Mesothelial cell of epicardium (in vitro differentiated cells): Measurements from ENCODE around the gene TNIP2. TPM values are rescaled to one million over a fixed set of nuclear protein-coding genes. Genes with fewer than 3 reads are reported as not detected.

Source experiments
- DNase-seq, 2 experiments: peaks; one replicate each; pipeline ENCODE4 v3.0.0; 2021; ENCODE audit warnings: low spot score in 2 of 2; ENCODE audit not compliant: unreplicated experiment in 2 of 2
- H3K27ac Mint-ChIP-seq: 2 replicates; pipeline ENCODE4 v1.8.0; 2021; ENCODE audit warnings: mixed read lengths
- H3K27me3 Mint-ChIP-seq: 2 replicates; pipeline ENCODE4 v1.8.0; 2021; ENCODE audit warnings: low read depth, mixed read lengths
- H3K36me3 Mint-ChIP-seq: 2 replicates; pipeline ENCODE4 v1.8.0; 2021; ENCODE audit warnings: mixed read lengths
- H3K4me1 Mint-ChIP-seq: 2 replicates; pipeline ENCODE4 v1.8.0; 2021; ENCODE audit warnings: mixed read lengths
- H3K4me3 Mint-ChIP-seq: 2 replicates; pipeline ENCODE4 v1.8.0; 2021; ENCODE audit warnings: mild to moderate bottlenecking, moderate library complexity, mixed read lengths
- H3K9me3 Mint-ChIP-seq: 2 replicates; pipeline ENCODE4 v1.8.0; 2021; ENCODE audit warnings: mixed read lengths
- CTCF ChIP-seq: fragments of 200-600 bp; sonication (generic); IDR thresholded peaks from one replicate; pipeline ENCODE4 v1.5.0; 2021; ENCODE audit warnings: antibody characterized with exemption; ENCODE audit not compliant: unreplicated experiment
- total RNA-seq: library from RNA; stranded (reverse); gene quantifications from 3 replicates; pipeline ENCODE4 v1.2.1, GENCODE V29; 2021

Gene TNIP2
- total RNA-seq, 1 donor from 2014 or later = 25.0 TPM

- DNase-seq = no peak
- no peak overlapping the region for H3K27ac Mint-ChIP-seq
Observed at GRCh38 chr4:2723751-2724150, 32.4 kb downstream of the TNIP2 start.

GRCh38 chr4:2722033-2722432 is 34.1 kb downstream of the TNIP2 start:
- H3K36me3 Mint-ChIP-seq = peaks cover 29% of the 10 kb centered on the region
- no peak for TF ChIP-seq CTCF
- H3K27ac Mint-ChIP-seq = no peak overlapping the region
- H3K9me3 Mint-ChIP-seq = no peaks in the 10 kb centered on the region
- H3K4me1 Mint-ChIP-seq = no peaks in the 10 kb centered on the region
- DNase-seq = no peak
- no peak overlapping the region for H3K4me3 Mint-ChIP-seq
- no peaks in the 10 kb centered on the region for H3K27me3 Mint-ChIP-seq

More at GRCh38 chr4:2723751-2724150, 32.4 kb downstream of the TNIP2 start:
- no peak for TF ChIP-seq CTCF
- Mint-ChIP-seq H3K4me1 (no peaks in the 10 kb centered on the region), H3K36me3 (peaks cover 24% of the 10 kb centered on the region), H3K27me3 (no peaks in the 10 kb centered on the region), H3K4me3 (no peak overlapping the region), H3K9me3 (no peaks in the 10 kb centered on the region)

- DNase-seq = no peak
- Mint-ChIP-seq H3K27ac (no peak overlapping the region), H3K9me3 (no peaks in the 10 kb centered on the region), H3K27me3 (no peaks in the 10 kb centered on the region), H3K4me1 (no peaks in the 10 kb centered on the region), H3K36me3 (peaks cover 29% of the 10 kb centered on the region), H3K4me3 (no peak overlapping the region)
- no peak for TF ChIP-seq CTCF
Observed at GRCh38 chr4:2721586-2721985, 34.5 kb downstream of the TNIP2 start.

- Mint-ChIP-seq H3K27ac (no peak overlapping the region), H3K4me3 (no peak overlapping the region), H3K4me1 (peaks cover 5% of the 10 kb centered on the region), H3K36me3 (peaks cover 40% of the 10 kb centered on the region), H3K27me3 (no peaks in the 10 kb centered on the region), H3K9me3 (peaks cover 4% of the 10 kb centered on the region)
- DNase-seq = no peak
- TF ChIP-seq CTCF = no peak
Observed at GRCh38 chr4:2716236-2716635, 39.9 kb downstream of the TNIP2 start.

GRCh38 chr4:2715426-2715825 is 40.7 kb downstream of the TNIP2 start:
- H3K36me3 Mint-ChIP-seq = peaks cover 40% of the 10 kb centered on the region
- no peaks in the 10 kb centered on the region for H3K27me3 Mint-ChIP-seq
- H3K4me3 Mint-ChIP-seq = no peak overlapping the region
- H3K9me3 Mint-ChIP-seq = peaks cover 4% of the 10 kb centered on the region
- peaks cover 5% of the 10 kb centered on the region for H3K4me1 Mint-ChIP-seq
- H3K27ac Mint-ChIP-seq = no peak overlapping the region
- no peak for DNase-seq
- TF ChIP-seq CTCF = no peak

- Mint-ChIP-seq H3K36me3 (peaks cover 38% of the 10 kb centered on the region), H3K27ac (no peak overlapping the region), H3K4me1 (peaks cover 5% of the 10 kb centered on the region), H3K9me3 (peaks cover 4% of the 10 kb centered on the region), H3K27me3 (no peaks in the 10 kb centered on the region), H3K4me3 (no peak overlapping the region)
- DNase-seq = no peak
- no peak for TF ChIP-seq CTCF
Observed at GRCh38 chr4:2714918-2715317, 41.2 kb downstream of the TNIP2 start.
